Right hindlimb (tissue), 1 donor: ENCODE results near the gene TTC7B.

Source experiments
- DNase-seq: peaks from one replicate; pipeline ENCODE4 v3.0.0-alpha.2; 2018

The TTC7B gene

GRCh38 chr14:90613453-90613852 is 202.8 kb downstream of the TTC7B start:
- no peak for DNase-seq

GRCh38 chr14:90612801-90613200 is 203.4 kb downstream of the TTC7B start:
- DNase-seq = no peak

GRCh38 chr14:90611936-90612335 is 204.3 kb downstream of the TTC7B start:
- DNase-seq = no peak

- DNase-seq = no peak
Observed at GRCh38 chr14:90611501-90611900, 204.7 kb downstream of the TTC7B start.

- no peak for DNase-seq
Observed at GRCh38 chr14:90610346-90611040, 205.7 kb downstream of the TTC7B start.

- DNase-seq = no peak
Observed at GRCh38 chr14:90609376-90609775, 206.9 kb downstream of the TTC7B start.

- DNase-seq = peak; percentile 71
Observed at GRCh38 chr14:90608929-90609341, 207.3 kb downstream of the TTC7B start.

- DNase-seq = no peak
Observed at GRCh38 chr14:90608281-90608680, 207.9 kb downstream of the TTC7B start.

GRCh38 chr14:90607141-90607540 is 209.1 kb downstream of the TTC7B start:
- peak; percentile 5 for DNase-seq

- DNase-seq = no peak
Observed at GRCh38 chr14:90606434-90606833, 209.8 kb downstream of the TTC7B start.

GRCh38 chr14:90605430-90605829 is 210.8 kb downstream of the TTC7B start:
- peak; percentile 3 for DNase-seq

GRCh38 chr14:90604356-90604755 is 211.9 kb downstream of the TTC7B start:
- peak; percentile 2 for DNase-seq

- DNase-seq = no peak
Observed at GRCh38 chr14:90603841-90604240, 212.4 kb downstream of the TTC7B start.

- no peak for DNase-seq
Observed at GRCh38 chr14:90603336-90603735, 212.9 kb downstream of the TTC7B start.

GRCh38 chr14:90602088-90602687 is 214.0 kb downstream of the TTC7B start:
- no peak for DNase-seq

- no peak for DNase-seq
Observed at GRCh38 chr14:90601563-90601962, 214.7 kb downstream of the TTC7B start.

GRCh38 chr14:90600619-90601018 is 215.6 kb downstream of the TTC7B start:
- peak; percentile 9 for DNase-seq

- DNase-seq = peak; percentile 2
Observed at GRCh38 chr14:90599748-90600507, 216.3 kb downstream of the TTC7B start.

- peak; percentile 11 for DNase-seq
Observed at GRCh38 chr14:90599339-90599738, 216.9 kb downstream of the TTC7B start.

GRCh38 chr14:90597961-90598360 is 218.3 kb downstream of the TTC7B start:
- DNase-seq = no peak

- no peak for DNase-seq
Observed at GRCh38 chr14:90596733-90597132, 219.5 kb downstream of the TTC7B start.

GRCh38 chr14:90593254-90594040 is 222.8 kb downstream of the TTC7B start:
- DNase-seq = no peak

- DNase-seq = no peak
Observed at GRCh38 chr14:90592655-90593054, 223.6 kb downstream of the TTC7B start.
